HFF-Myc (cell line): ENCODE data around the gene SF3B3.
A peak's percentile ranks its signal among the peaks of the same experiment; 100 is the strongest.
"Not testable (repeated sequence)": the region's sequence is repeated elsewhere in the genome, so short reads cannot be mapped to it uniquely, and the experiment has no call there.

Source experiments
- DNase-seq: peaks from one replicate; pipeline ENCODE4 v3.0.0-alpha.2; 2011; ENCODE audit warnings: low read depth; ENCODE audit errors: extremely low read depth
- H3K4me3 ChIP-seq: replicated peaks from 2 replicates; pipeline ENCODE4 v1.5.1; 2011; ENCODE audit warnings: low read depth, mild to moderate bottlenecking, control low read depth, low read length
- CTCF ChIP-seq: IDR thresholded peaks from 2 replicates; pipeline ENCODE4 v1.5.1; 2012; ENCODE audit warnings: mild to moderate bottlenecking, low read depth, low read length, control low read depth; ENCODE audit errors: missing control alignments

The SF3B3 gene

GRCh38 chr16:70526403-70526802, 2.8 kb downstream of the SF3B3 start:
- peak overlapping the region; percentile 84 for H3K4me3 ChIP-seq
- DNase-seq, result no peak
- TF ChIP-seq CTCF, result no peak

- peak overlapping the region; percentile 84 for H3K4me3 ChIP-seq
- no peak for DNase-seq
- TF ChIP-seq CTCF, result no peak
Measured at GRCh38 chr16:70527315-70527996, 3.8 kb downstream of the SF3B3 start.

DNA sequence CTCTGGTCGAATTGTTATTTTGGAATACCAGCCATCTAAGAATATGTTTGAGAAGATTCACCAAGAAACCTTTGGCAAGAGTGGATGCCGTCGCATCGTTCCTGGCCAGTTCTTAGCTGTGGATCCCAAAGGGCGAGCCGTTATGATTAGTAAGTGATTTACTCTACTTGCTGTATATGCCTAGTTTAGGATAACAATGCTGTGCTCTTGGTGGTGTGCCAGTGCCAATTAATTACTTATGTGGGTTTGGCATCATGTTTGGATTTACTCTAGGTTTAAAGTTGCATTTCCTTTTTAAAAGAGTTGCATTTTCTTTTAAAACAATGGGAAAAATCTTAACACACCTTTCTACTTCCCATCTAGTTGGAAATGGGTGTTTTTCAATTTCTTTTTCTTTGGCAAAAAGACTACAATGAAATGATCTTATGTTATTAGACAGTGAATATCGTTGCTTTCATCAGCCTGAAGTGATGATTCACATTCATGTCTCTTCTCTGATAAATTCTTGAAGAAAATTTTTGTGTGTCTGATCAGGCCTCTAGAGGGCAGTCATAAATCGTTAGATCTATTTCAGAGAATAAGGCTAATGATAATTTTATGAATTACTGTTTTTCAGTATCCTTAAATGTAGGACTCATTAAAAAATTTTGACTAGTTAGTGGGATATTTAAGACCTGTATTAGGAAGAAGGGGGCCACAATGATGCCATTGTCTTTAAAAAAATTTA, 5.6 kb downstream of the SF3B3 start:
- H3K4me3 ChIP-seq, result peak overlapping the region; percentile 26
- TF ChIP-seq CTCF, result peak; percentile 28
- no peak for DNase-seq

DNA sequence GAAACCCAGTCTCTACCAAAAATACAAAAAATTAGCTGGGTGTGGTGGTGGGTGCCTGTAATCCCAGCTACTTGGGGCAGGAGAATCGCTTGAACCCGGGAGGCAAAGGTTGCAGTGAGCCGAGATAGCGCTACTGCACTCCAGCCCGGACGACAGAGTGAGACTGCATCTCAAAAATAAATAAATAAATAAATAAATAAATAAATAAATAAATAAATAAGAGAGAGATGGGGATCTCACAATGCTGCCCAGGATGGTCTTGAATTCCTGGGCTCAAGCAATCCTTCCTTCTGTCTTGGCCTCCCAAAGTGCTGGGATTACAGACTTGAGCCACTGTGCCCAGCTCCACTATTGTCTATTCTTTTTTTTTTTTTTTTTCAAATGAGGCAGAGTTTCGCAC, 6.3 kb downstream of the SF3B3 start:
- H3K4me3 ChIP-seq, DNase-seq: not testable (repeated sequence)

DNA sequence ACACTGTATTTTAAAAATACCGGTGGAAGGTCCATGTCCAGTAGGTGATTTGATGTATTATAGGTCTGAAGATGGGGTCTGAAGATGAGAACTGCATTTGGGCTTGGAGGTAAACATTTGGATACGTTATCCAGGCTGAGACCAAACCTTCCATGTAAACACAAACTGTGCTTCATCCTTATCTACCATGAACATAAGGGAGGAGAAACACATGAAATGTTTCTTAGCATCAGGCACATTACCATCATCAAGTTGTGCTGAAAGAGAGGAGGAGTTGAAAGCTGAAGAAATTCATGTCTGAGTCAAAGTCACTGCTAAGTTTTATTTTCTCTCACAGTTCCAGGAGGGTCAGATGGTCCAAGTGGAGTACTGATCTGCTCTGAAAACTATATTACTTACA, 11.4 kb downstream of the SF3B3 start:
- no peak for DNase-seq
- no peak overlapping the region for H3K4me3 ChIP-seq
- no peak for TF ChIP-seq CTCF

- no peak for DNase-seq
- H3K4me3 ChIP-seq, result no peak overlapping the region
- no peak for TF ChIP-seq CTCF
Measured at GRCh38 chr16:70540994-70541393, 17.4 kb downstream of the SF3B3 start.

DNA sequence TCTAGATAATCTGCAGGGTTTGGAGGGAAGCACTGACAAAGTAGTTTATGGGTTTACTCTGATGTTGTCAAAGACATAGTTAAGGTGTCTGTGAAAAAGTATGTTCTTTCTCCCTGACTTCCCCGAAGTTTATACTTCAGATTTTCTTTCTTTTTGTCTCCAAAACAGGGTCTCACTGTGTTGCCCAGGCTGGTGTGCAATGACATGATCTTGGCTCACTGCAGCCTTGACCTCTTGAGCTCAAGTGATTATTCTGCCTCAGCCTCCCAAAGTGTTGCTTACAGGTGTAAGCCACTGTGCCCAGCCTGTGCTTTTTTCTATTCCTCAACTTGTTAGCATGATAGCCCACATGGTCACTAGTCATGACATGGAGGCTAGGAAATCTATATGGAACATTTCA, 20.9 kb downstream of the SF3B3 start:
- no peak overlapping the region for H3K4me3 ChIP-seq
- no peak for DNase-seq
- TF ChIP-seq CTCF, result no peak
